Heart right ventricle (tissue), 16 donors: ENCODE measurements around the gene MRFAP1. TPM values are rescaled to one million over a fixed set of nuclear protein-coding genes. Genes with fewer than 3 reads are reported as not detected.

ENCODE experiments used
- ATAC-seq, 8 donors: fragments of 200-7000 bp; cut with Tn5 transposase; one replicate each; pipeline ENCODE4 v1.9.1; 2020; ENCODE audit warnings: mild to moderate bottlenecking in 8 of 8, moderate library complexity in 8 of 8, moderate number of reproducible peaks in 1 of 8
- DNase-seq, 2 donors: peaks; one replicate each; pipeline ENCODE4 v3.0.0-alpha.2; 2020
- H3K27ac ChIP-seq, 10 donors: fragments of 200-600 bp; sonication (generic) in 2 of 10; one replicate each; pipeline versions ENCODE4 v1.5.0 to v1.8.0; 2020 to 2022; ENCODE audit warnings: mild to moderate bottlenecking in 3 of 10
- H3K27me3 ChIP-seq, 7 donors: fragments of 200-600 bp; one replicate each; pipeline ENCODE4 v1.8.0; 2021 to 2022; ENCODE audit warnings: mild to moderate bottlenecking in 2 of 7
- H3K36me3 ChIP-seq, 9 donors: fragments of 200-600 bp; sonication (generic) in 1 of 9; one replicate each; pipeline versions ENCODE4 v1.5.0 to v1.8.0; 2020 to 2022; ENCODE audit warnings: mild to moderate bottlenecking in 2 of 9
- H3K4me1 ChIP-seq, 9 donors: fragments of 200-600 bp; sonication (generic) in 1 of 9; one replicate each; pipeline versions ENCODE4 v1.5.0 to v1.8.0; 2020 to 2022; ENCODE audit warnings: mild to moderate bottlenecking in 4 of 9
- H3K4me3 ChIP-seq, 10 donors: fragments of 200-600 bp; sonication (generic) in 2 of 10; one replicate each; pipeline versions ENCODE4 v1.5.0 to v1.8.0; 2020 to 2022; ENCODE audit warnings: mild to moderate bottlenecking in 7 of 10, moderate library complexity in 2 of 10
- H3K9me3 ChIP-seq, 11 donors: fragments of 200-600 bp in 10 of 11; sonication (generic) in 2 of 11; one replicate each; pipeline versions ENCODE4 v1.5.0 to v1.8.0; 2013 to 2022; ENCODE audit warnings: mild to moderate bottlenecking in 2 of 11, control low read depth in 1 of 11, moderate library complexity in 1 of 11
- WGBS, 2 donors: extraction: QIAGEN DNeasy Blood & Tissue Kit; methylation state at CpG; one replicate each; pipeline ENCODE4 v1.1.7; 2013; ENCODE audit warnings: inconsistent platforms in 1 of 2; 5-methylcytosine and 5-hydroxymethylcytosine counted together
- intact Hi-C, 10 donors: fragments of 100-400 bp; cut with DNase I; formaldehyde crosslinking; loops; one replicate each; pipeline versions ENCODE4 v1.11.1 to v1.14.2; 2022
- polyA plus RNA-seq, 2 donors: library from polyadenylated mRNA; stranded (reverse); fragments of 200-250 nt; gene quantifications; one replicate each; pipeline ENCODE4 v1.2.3, GENCODE V29; 2013
- total RNA-seq, 10 donors: library from RNA; stranded (reverse); fragmentation: NEBNext Ultra II Directional in 3 of 10; extraction: Animal tissue kit (Norgen Biotek cat#: 25700) in 3 of 10; gene quantifications; one replicate each; pipeline versions ENCODE4 v1.2.1 to v1.2.4, GENCODE V29; 2021 to 2023
- TF ChIP-seq, protein P1 (sequence below), 9 donors: fragments of 200-600 bp; sonication (generic) in 2 of 9; IDR thresholded peaks; one replicate each; pipeline versions ENCODE4 v1.5.0 to v1.8.0; 2021 to 2022; ENCODE audit warnings: antibody characterized with exemption in 9 of 9, mild to moderate bottlenecking in 5 of 9, moderate library complexity in 1 of 9
- donor health status: Arrhythmogenic right ventricular cardiomyopathy.
- donor health status: ischemic (EF 13 %, LVEDD 7.1; RV severe dilation, severe dysfunction).
- donor health status: healthy with polysubstance abuse.
- donor health status: DM: no; HTN: yes; CAD: no.
- donor health status: DM: no; HTN: no; CAD: no.
- donor health status: ischemic (EF 25% LVEDD 6.9; RV normal size, moderate dysfunction).
- donor health status: ischemic (EF 25% LVEDD 5.7; RV mildly dilated, moderate dysfunction).
- donor health status: healthy.
- donor health status: DM: yes; HTN: yes; CAD: no.
- donor health status: Ischemic cardiomyopathy.
- donor health status: ischemic (EF 35%, LVEDD 5.7; RV mildly dilated, moderate dysfunction).
- donor health status: nonischemic (EF 11% LVEDD 7.7; RV severe dilation, severe dysfunction).
- donor health status: DM: yes; HTN: yes; CAD: no.
- donor health status: PGD.
- donor health status: ischemic (EF 29% LVEDD 5.4; RV normal size, mild dysfunction).
- donor health status: nonischemic (EF 23%, LVEDD 6.1; RV moderate dilation, normal function).

Gene MRFAP1
- total and polyA plus RNA-seq, 12 donors, result 163 to 445 (median 248) TPM

DNA sequence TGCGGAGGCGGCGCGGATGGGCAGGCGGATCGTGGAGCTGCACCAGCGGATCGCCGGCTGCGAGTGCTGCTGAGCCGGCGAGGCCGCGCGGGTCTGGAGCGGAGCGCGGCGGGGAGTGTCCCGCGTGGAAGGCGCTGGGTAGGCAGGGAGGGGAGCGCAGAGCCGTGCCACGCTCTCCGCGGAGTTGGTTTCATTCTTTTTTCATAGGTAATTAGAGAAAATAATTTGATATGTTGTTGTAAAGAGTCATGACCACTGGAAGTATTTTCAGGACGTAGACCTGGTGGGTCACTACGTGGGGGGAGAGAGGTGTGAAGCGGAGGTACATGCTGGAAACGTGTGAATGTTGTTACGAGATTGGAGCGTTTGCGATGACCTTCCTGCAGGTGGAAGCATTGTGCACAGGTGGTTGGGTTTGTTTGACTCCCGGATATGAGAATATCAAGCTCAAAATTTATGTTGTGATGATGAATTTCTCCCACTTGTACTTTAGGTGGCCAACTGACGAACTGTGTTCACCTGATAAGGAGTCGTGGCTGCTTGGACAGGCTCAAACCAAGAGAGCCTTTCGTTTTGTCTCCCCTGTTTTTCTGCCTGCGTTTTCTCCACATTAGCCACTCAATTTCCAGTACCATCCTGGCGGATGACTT, 34.1 kb downstream of the MRFAP1 start:
- H3K4me1 ChIP-seq, result peaks cover 14 to 41% (median 36%) of the 10 kb centered on the region in 9 donors
- WGBS, 2 donors, result 5 to 6% methylated on average over 40 of the region's 40 CpGs
- no peaks in the 10 kb centered on the region for H3K9me3 ChIP-seq
- TF ChIP-seq, protein P1, sequence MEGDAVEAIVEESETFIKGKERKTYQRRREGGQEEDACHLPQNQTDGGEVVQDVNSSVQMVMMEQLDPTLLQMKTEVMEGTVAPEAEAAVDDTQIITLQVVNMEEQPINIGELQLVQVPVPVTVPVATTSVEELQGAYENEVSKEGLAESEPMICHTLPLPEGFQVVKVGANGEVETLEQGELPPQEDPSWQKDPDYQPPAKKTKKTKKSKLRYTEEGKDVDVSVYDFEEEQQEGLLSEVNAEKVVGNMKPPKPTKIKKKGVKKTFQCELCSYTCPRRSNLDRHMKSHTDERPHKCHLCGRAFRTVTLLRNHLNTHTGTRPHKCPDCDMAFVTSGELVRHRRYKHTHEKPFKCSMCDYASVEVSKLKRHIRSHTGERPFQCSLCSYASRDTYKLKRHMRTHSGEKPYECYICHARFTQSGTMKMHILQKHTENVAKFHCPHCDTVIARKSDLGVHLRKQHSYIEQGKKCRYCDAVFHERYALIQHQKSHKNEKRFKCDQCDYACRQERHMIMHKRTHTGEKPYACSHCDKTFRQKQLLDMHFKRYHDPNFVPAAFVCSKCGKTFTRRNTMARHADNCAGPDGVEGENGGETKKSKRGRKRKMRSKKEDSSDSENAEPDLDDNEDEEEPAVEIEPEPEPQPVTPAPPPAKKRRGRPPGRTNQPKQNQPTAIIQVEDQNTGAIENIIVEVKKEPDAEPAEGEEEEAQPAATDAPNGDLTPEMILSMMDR (IDR thresholded peaks at IDR 0.05), result peak in 4 of 9 donors; percentile 39 to 43 (median 41)
- DNase-seq (no peak), ATAC-seq (peak in 3 of 8 donors; percentile 6 to 22 (median 20))
- H3K27ac ChIP-seq, result peak overlapping the region; percentile 63 to 92 (median 88)
- H3K27me3 ChIP-seq, result no peaks in the 10 kb centered on the region
- intact Hi-C loops, result loop anchor here in 3 of 10 donors (2.0 to 5.0 kb wide), 2 partner anchors 34 to 38 kb away; partner anchors contain the start of gene MRFAP1L1 (in 2 of the 3)
- peak overlapping the region; percentile 36 to 97 (median 74) for H3K4me3 ChIP-seq
- peaks cover 0 to 11% (median 0%) of the 10 kb centered on the region in 9 donors for H3K36me3 ChIP-seq

DNA sequence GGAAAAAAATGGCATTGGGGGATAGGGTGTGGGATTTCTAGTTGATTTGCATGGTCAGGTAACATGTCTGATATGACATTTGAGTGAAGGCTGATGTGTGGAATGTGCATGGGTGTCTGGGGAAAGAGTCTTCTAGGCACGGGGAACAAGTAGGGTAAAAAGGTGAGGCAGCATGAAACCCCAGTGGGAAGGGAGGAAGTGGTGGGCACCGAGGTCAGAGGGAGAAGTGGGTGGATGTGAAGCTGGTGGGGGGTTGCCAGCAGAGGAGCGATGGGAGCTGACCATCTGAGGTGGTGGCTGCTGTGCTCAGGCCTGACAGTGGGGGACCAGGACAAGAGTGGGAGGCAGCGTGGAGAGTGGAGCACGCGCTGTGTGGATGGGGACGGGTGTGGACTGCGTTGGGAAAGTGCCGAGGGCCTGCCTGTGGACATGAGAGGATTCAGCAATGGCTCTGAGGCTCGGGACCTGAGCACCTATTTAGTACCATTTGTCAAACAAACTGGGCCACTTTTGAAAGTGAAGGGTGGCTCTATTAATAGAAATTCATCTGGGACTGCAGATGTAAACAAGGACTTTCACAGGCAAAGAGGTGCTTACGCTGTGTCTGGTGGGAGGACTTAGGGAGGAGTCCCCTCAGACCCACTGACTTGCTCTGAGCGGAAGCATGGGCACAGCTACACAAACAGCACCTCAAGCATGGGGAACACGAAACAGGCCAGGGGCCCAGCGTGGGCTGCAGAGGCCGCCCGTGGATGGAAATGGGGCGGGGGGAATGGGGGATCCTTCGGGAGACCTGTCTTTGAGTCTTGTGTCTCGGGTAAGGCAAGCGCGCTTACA, 36.5 kb downstream of the MRFAP1 start:
- Histone ChIP-seq H3K36me3 (peaks cover 0 to 11% (median 0%) of the 10 kb centered on the region in 9 donors), H3K4me3 (no peak overlapping the region), H3K27me3 (no peaks in the 10 kb centered on the region), H3K9me3 (peaks cover 0 to 7% (median 0%) of the 10 kb centered on the region in 11 donors), H3K27ac (no peak overlapping the region), H3K4me1 (peaks cover 14 to 41% (median 36%) of the 10 kb centered on the region in 9 donors)
- intact Hi-C loops, result no loop called here
- ATAC-seq (no peak), DNase-seq (no peak)
- WGBS, 2 donors, result 75 to 87% methylated on average over 21 of the region's 21 CpGs
- TF ChIP-seq, protein P1 (IDR thresholded peaks at IDR 0.05), result no peak

DNA sequence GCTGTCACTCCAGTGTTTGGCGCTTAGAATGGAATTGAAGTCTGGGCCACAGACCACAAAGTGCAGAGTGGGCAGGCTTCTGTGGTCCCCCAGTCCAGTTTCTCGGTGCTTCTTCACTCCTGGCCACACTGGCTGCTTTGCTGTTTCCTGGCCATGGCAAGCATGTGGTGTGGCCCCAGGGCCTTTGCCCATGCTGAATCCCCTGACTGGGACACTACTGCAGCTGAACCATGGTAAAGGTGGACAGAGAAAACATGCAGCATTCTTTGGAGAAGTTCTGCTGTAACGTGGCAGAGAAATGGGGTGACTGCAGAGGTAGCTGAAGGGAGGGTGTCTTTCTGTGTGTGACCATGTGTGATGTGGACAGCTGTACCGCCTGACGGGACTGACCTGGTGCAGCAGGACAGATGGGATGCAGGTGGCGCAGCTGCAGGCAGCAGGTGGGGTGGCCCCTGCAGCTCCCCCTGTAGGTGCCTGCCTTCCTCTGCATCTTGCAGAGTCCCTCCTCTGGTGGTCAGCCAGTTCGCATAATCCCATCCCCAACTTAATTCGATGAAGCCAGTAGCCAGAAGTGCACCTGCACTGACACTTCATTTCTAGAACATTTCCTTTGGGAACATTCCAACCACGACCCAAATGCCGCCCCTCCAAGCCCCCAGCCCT, 40.0 kb downstream of the MRFAP1 start:
- Histone ChIP-seq H3K27ac (no peak overlapping the region), H3K36me3 (peaks cover 0 to 11% (median 0%) of the 10 kb centered on the region in 9 donors)
- no peak for ATAC-seq

More for the DNA sequence above, 40.0 kb downstream of the MRFAP1 start:
- WGBS, 2 donors, result 84 to 86% methylated on average over 10 of the region's 10 CpGs
- DNase-seq, result no peak
- no peak overlapping the region for H3K4me3 ChIP-seq
- peaks cover 5 to 21% (median 20%) of the 10 kb centered on the region in 9 donors for H3K4me1 ChIP-seq
- intact Hi-C loops, result no loop called here
- H3K27me3 ChIP-seq, result no peaks in the 10 kb centered on the region
- TF ChIP-seq, protein P1 (IDR thresholded peaks at IDR 0.05), result no peak
- H3K9me3 ChIP-seq, result peaks cover 0 to 7% (median 0%) of the 10 kb centered on the region in 11 donors
